HepG2 (cell line): Measurements from ENCODE around the gene FTL. TPM values are rescaled to one million over a fixed set of nuclear protein-coding genes. Genes with fewer than 3 reads are reported as not detected.
A peak's percentile ranks its signal among the peaks of the same experiment; 100 is the strongest.

Experiments
- ARID5B ChIP-seq: IDR thresholded peaks from 2 replicates; pipeline ENCODE4 v1.4.0; 2020; ENCODE audit warnings: mild to moderate bottlenecking, missing genetic modification reagents
- ARNT2 ChIP-seq: sonication (generic); formaldehyde crosslinking; IDR thresholded peaks from 2 replicates; pipeline ENCODE4 v1.8.0; 2022; ENCODE audit warnings: mild to moderate bottlenecking, low read depth, missing genetic modification reagents, moderate library complexity
- CCAR2 ChIP-seq: fragments of 200-400 bp; formaldehyde crosslinking; optimal IDR thresholded peaks from 2 replicates; pipeline ENCODE3; 2018; ENCODE audit warnings: low read depth, mild to moderate bottlenecking, low read length, moderate library complexity
- CENPBD1 ChIP-seq: sonication (generic); formaldehyde crosslinking; IDR thresholded peaks from 2 replicates; pipeline ENCODE4 v1.8.0; 2022; ENCODE audit warnings: missing genetic modification reagents, low read depth, mild to moderate bottlenecking, borderline replicate concordance
- CENPT ChIP-seq: sonication (generic); formaldehyde crosslinking; IDR thresholded peaks from 2 replicates; pipeline ENCODE4 v1.8.0; 2022; ENCODE audit warnings: low read depth, mild to moderate bottlenecking, moderate library complexity, missing genetic modification reagents
- FOXA1 ChIP-seq, 2 experiments: fragments of 450-650 bp in 1 of 2; sonication (generic) in 1 of 2; formaldehyde crosslinking in 1 of 2; IDR thresholded peaks; 2 replicates each; pipeline versions ENCODE4 v1.4.0 to v1.6.1; 2016 to 2020; ENCODE audit warnings: missing genetic modification reagents in 1 of 2
- GFI1 ChIP-seq: sonication (generic); formaldehyde crosslinking; IDR thresholded peaks from 2 replicates; pipeline ENCODE4 v1.5.0; 2020; ENCODE audit warnings: missing genetic modification reagents, mild to moderate bottlenecking, borderline replicate concordance
- GZF1 ChIP-seq: sonication (generic); formaldehyde crosslinking; IDR thresholded peaks from 2 replicates; pipeline ENCODE4 v1.5.1; 2020; ENCODE audit warnings: mild to moderate bottlenecking, missing genetic modification reagents
- LCORL ChIP-seq, 2 experiments: fragments of 450-650 bp in 1 of 2; sonication (generic) in 1 of 2; formaldehyde crosslinking in 1 of 2; IDR thresholded peaks; 2 replicates each; pipeline versions ENCODE4 v1.5.0 to v1.6.1; 2017 to 2020; ENCODE audit warnings: antibody characterized with exemption in 1 of 2, missing genetic modification reagents in 1 of 2
- NFYB ChIP-seq: sonication (generic); formaldehyde crosslinking; IDR thresholded peaks from 2 replicates; pipeline ENCODE4 v1.4.0; 2020; ENCODE audit warnings: missing genetic modification reagents
- POLR2A ChIP-seq, 2 experiments: IDR thresholded peaks; 2 replicates each; pipeline ENCODE4 v1.6.1; 2011; ENCODE audit warnings: low read depth in 2 of 2, low read length in 2 of 2, mild to moderate bottlenecking in 1 of 2, moderate library complexity in 1 of 2; ENCODE audit not compliant: insufficient read depth in 1 of 2
- PRDM4 ChIP-seq: sonication (generic); formaldehyde crosslinking; IDR thresholded peaks from 2 replicates; pipeline ENCODE4 v1.9.0; 2021; ENCODE audit warnings: missing genetic modification reagents, borderline replicate concordance
- SRY ChIP-seq: sonication (generic); formaldehyde crosslinking; IDR thresholded peaks from 2 replicates; pipeline ENCODE4 v1.8.0; 2022; ENCODE audit warnings: mild to moderate bottlenecking, missing genetic modification reagents
- STAG1 ChIP-seq: sonication (generic); formaldehyde crosslinking; IDR thresholded peaks from 2 replicates; pipeline ENCODE4 v1.4.0; 2020; ENCODE audit warnings: missing genetic modification reagents
- TBX2 ChIP-seq: sonication (generic); formaldehyde crosslinking; IDR thresholded peaks from 2 replicates; pipeline ENCODE4 v1.5.0; 2020; ENCODE audit warnings: missing genetic modification reagents, mild to moderate bottlenecking, borderline replicate concordance
- ZNF292 ChIP-seq: sonication (generic); formaldehyde crosslinking; IDR thresholded peaks from 2 replicates; pipeline ENCODE4 v1.8.1; 2022; ENCODE audit warnings: mild to moderate bottlenecking, low read depth, missing genetic modification reagents, borderline replicate concordance
- polyA plus RNA-seq, 8 experiments: library from polyadenylated mRNA; depleted of rRNA in 3 of 8; stranded (reverse) in 7 of 8; unstranded in 1 of 8; fragments of >200 nt; fragmentation: Illumina TruSeq in 4 of 8; extraction: Trizol in 4 of 8; gene quantifications; 2 replicates each; pipeline versions ENCODE4 v1.2.1 to v1.2.3, GENCODE V29; 2011 to 2016; ENCODE audit warnings: low read depth in 4 of 8, missing spikeins in 1 of 8, mixed read lengths in 1 of 8; ENCODE audit not compliant: insufficient read depth in 1 of 8
- total RNA-seq, 5 experiments: library from RNA; depleted of rRNA; stranded (reverse); fragments of >200 nt; fragmentation: Illumina TruSeq; extraction: Trizol; gene quantifications; 2 replicates each; pipeline ENCODE4 v1.2.3, GENCODE V29; 2016; ENCODE audit warnings: low read depth in 1 of 5
- TF ChIP-seq, protein P1 (sequence below): sonication (generic); formaldehyde crosslinking; IDR thresholded peaks from 2 replicates; pipeline ENCODE4 v1.8.0; 2023; ENCODE audit warnings: mild to moderate bottlenecking, missing genetic modification reagents
- TF ChIP-seq, protein P2 (sequence below): sonication (generic); formaldehyde crosslinking; IDR thresholded peaks from 2 replicates; pipeline ENCODE4; 2020; ENCODE audit warnings: missing genetic modification reagents, mild to moderate bottlenecking, borderline replicate concordance

Gene FTL
- total and polyA plus RNA-seq, 2 of the 13 experiments (the other 11 are each of a cell fraction or from before 2014, with no cell fraction given), result 2,721 to 8,800 TPM

GRCh38 chr19:48953990-48954594 lies 11.0 kb upstream of the FTL start (continued):
- TF ChIP-seq CENPBD1 (CRISPR knock-in tag) (no peak), SRY (CRISPR knock-in tag) (no peak), GZF1 (CRISPR knock-in tag) (no peak), GFI1 (CRISPR knock-in tag) (peak; percentile 51; the same call in 1 of the 2 replicates), STAG1 (CRISPR knock-in tag) (no peak), ARNT2 (no peak), TBX2 (CRISPR knock-in tag) (no peak), POLR2A (IDR thresholded peaks at IDR 0.05; ENCODE audit: insufficient read depth in 1 of 2, low read depth in 2 of 2, low read length in 2 of 2) (no peak), LCORL (IDR thresholded peaks at IDR 0.05) (no peak), LCORL (CRISPR knock-in tag; IDR thresholded peaks at IDR 0.05) (peak; percentile 36; the same call in 1 of the 2 replicates), ZNF292 (no peak), PRDM4 (CRISPR knock-in tag) (no peak), ARID5B (CRISPR knock-in tag) (no peak), FOXA1 (IDR thresholded peaks at IDR 0.05) (no peak), FOXA1 (CRISPR knock-in tag; IDR thresholded peaks at IDR 0.05) (no peak), NFYB (CRISPR knock-in tag) (no peak; the same call in 1 of the 2 replicates), CCAR2 (no peak), CENPT (CRISPR knock-in tag) (no peak)
- TF ChIP-seq, protein P1, sequence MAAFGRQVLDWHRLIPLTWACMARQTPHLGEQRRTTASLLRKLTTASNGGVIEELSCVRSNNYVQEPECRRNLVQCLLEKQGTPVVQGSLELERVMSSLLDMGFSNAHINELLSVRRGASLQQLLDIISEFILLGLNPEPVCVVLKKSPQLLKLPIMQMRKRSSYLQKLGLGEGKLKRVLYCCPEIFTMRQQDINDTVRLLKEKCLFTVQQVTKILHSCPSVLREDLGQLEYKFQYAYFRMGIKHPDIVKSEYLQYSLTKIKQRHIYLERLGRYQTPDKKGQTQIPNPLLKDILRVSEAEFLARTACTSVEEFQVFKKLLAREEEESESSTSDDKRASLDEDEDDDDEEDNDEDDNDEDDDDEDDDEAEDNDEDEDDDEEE, result no peak
- TF ChIP-seq, protein P2, sequence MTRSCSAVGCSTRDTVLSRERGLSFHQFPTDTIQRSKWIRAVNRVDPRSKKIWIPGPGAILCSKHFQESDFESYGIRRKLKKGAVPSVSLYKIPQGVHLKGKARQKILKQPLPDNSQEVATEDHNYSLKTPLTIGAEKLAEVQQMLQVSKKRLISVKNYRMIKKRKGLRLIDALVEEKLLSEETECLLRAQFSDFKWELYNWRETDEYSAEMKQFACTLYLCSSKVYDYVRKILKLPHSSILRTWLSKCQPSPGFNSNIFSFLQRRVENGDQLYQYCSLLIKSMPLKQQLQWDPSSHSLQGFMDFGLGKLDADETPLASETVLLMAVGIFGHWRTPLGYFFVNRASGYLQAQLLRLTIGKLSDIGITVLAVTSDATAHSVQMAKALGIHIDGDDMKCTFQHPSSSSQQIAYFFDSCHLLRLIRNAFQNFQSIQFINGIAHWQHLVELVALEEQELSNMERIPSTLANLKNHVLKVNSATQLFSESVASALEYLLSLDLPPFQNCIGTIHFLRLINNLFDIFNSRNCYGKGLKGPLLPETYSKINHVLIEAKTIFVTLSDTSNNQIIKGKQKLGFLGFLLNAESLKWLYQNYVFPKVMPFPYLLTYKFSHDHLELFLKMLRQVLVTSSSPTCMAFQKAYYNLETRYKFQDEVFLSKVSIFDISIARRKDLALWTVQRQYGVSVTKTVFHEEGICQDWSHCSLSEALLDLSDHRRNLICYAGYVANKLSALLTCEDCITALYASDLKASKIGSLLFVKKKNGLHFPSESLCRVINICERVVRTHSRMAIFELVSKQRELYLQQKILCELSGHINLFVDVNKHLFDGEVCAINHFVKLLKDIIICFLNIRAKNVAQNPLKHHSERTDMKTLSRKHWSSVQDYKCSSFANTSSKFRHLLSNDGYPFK (CRISPR knock-in tag), result no peak
